Skeletal muscle satellite cell (primary cell): Measurements from ENCODE around the gene ELL2.

Experiments used
- H3K27me3 ChIP-seq: 2 replicates; pipeline ENCODE4 v1.7.0; 2013; ENCODE audit warnings: low read length; ENCODE audit not compliant: control insufficient read depth, insufficient read depth
- H3K36me3 ChIP-seq: 2 replicates; pipeline ENCODE4 v1.7.0; 2013; ENCODE audit warnings: mild to moderate bottlenecking, control low read depth, low read length; ENCODE audit not compliant: insufficient read depth
- H3K4me1 ChIP-seq: 2 replicates; pipeline ENCODE4 v1.7.0; 2013; ENCODE audit warnings: low read length; ENCODE audit not compliant: control insufficient read depth, insufficient read depth
- H3K4me2 ChIP-seq: 2 replicates; pipeline ENCODE4 v1.7.0; 2013; ENCODE audit warnings: mild to moderate bottlenecking, low read length
- H3K4me3 ChIP-seq: 2 replicates; pipeline ENCODE4 v1.7.0; 2013; ENCODE audit warnings: low read length
- H3K9ac ChIP-seq: 2 replicates; pipeline ENCODE4 v1.7.0; 2013; ENCODE audit warnings: mild to moderate bottlenecking, low read depth, low read length, moderate library complexity
- H3K9me3 ChIP-seq: replicated peaks from 2 replicates; pipeline ENCODE4 v1.7.0; 2013; ENCODE audit warnings: mild to moderate bottlenecking, control low read depth, low read length

Gene ELL2

GRCh38 chr5:95900383-95900958 is 61.2 kb downstream of the ELL2 start:
- Histone ChIP-seq H3K4me2 (no peak overlapping the region), H3K27me3 (no peaks in the 10 kb centered on the region), H3K4me1 (peaks cover 41% of the 10 kb centered on the region), H3K9ac (no peak overlapping the region), H3K9me3 (no peaks in the 10 kb centered on the region), H3K36me3 (peaks cover 97% of the 10 kb centered on the region), H3K4me3 (no peak overlapping the region)

GRCh38 chr5:95899829-95900228 is 61.8 kb downstream of the ELL2 start:
- H3K9ac ChIP-seq: no peak overlapping the region
- H3K36me3 ChIP-seq: peaks cover 97% of the 10 kb centered on the region
- H3K4me2 ChIP-seq: no peak overlapping the region
- no peaks in the 10 kb centered on the region for H3K27me3 ChIP-seq
- H3K4me1 ChIP-seq: peaks cover 41% of the 10 kb centered on the region
- H3K9me3 ChIP-seq: no peaks in the 10 kb centered on the region
- H3K4me3 ChIP-seq: no peak overlapping the region

- Histone ChIP-seq H3K9me3 (no peaks in the 10 kb centered on the region), H3K9ac (no peak overlapping the region), H3K4me1 (peaks cover 41% of the 10 kb centered on the region), H3K4me3 (no peak overlapping the region), H3K4me2 (no peak overlapping the region), H3K27me3 (no peaks in the 10 kb centered on the region), H3K36me3 (peaks cover 97% of the 10 kb centered on the region)
Measured at GRCh38 chr5:95899006-95899405, 62.6 kb downstream of the ELL2 start.

GRCh38 chr5:95895771-95896170 is 65.9 kb downstream of the ELL2 start:
- Histone ChIP-seq H3K9me3 (no peaks in the 10 kb centered on the region), H3K27me3 (no peaks in the 10 kb centered on the region), H3K9ac (no peak overlapping the region), H3K4me3 (no peak overlapping the region), H3K36me3 (peaks cover 99% of the 10 kb centered on the region), H3K4me2 (no peak overlapping the region), H3K4me1 (peaks cover 11% of the 10 kb centered on the region)

GRCh38 chr5:95895251-95895650 is 66.4 kb downstream of the ELL2 start:
- H3K36me3 ChIP-seq: peaks cover 99% of the 10 kb centered on the region
- H3K4me2 ChIP-seq: no peak overlapping the region
- H3K9me3 ChIP-seq: no peaks in the 10 kb centered on the region
- no peak overlapping the region for H3K4me3 ChIP-seq
- H3K9ac ChIP-seq: no peak overlapping the region
- H3K27me3 ChIP-seq: no peaks in the 10 kb centered on the region
- H3K4me1 ChIP-seq: peaks cover 6% of the 10 kb centered on the region

GRCh38 chr5:95892784-95893354 is 68.8 kb downstream of the ELL2 start:
- Histone ChIP-seq H3K9ac (no peak overlapping the region), H3K4me3 (no peak overlapping the region), H3K4me2 (no peak overlapping the region), H3K36me3 (peaks cover 99% of the 10 kb centered on the region), H3K9me3 (no peaks in the 10 kb centered on the region), H3K27me3 (no peaks in the 10 kb centered on the region), H3K4me1 (no peaks in the 10 kb centered on the region)

- Histone ChIP-seq H3K27me3 (no peaks in the 10 kb centered on the region), H3K4me2 (no peak overlapping the region), H3K4me3 (no peak overlapping the region), H3K9me3 (no peaks in the 10 kb centered on the region), H3K4me1 (no peaks in the 10 kb centered on the region), H3K36me3 (peaks cover 98% of the 10 kb centered on the region), H3K9ac (no peak overlapping the region)
Measured at GRCh38 chr5:95891499-95891898, 70.2 kb downstream of the ELL2 start.

GRCh38 chr5:95889076-95889475 is 72.6 kb downstream of the ELL2 start:
- Histone ChIP-seq H3K9me3 (no peaks in the 10 kb centered on the region), H3K9ac (no peak overlapping the region)

GRCh38 chr5:95887977-95888376 is 73.7 kb downstream of the ELL2 start:
- Histone ChIP-seq H3K9me3 (no peaks in the 10 kb centered on the region), H3K4me2 (no peak overlapping the region), H3K27me3 (no peaks in the 10 kb centered on the region), H3K36me3 (peaks cover 99% of the 10 kb centered on the region), H3K4me3 (no peak overlapping the region), H3K4me1 (peaks cover 20% of the 10 kb centered on the region), H3K9ac (no peak overlapping the region)

More at GRCh38 chr5:95889076-95889475, 72.6 kb downstream of the ELL2 start:
- peaks cover 10% of the 10 kb centered on the region for H3K4me1 ChIP-seq
- peaks cover 98% of the 10 kb centered on the region for H3K36me3 ChIP-seq
- H3K4me3 ChIP-seq: no peak overlapping the region
- no peak overlapping the region for H3K4me2 ChIP-seq
- H3K27me3 ChIP-seq: no peaks in the 10 kb centered on the region

- no peak overlapping the region for H3K9ac ChIP-seq
- H3K9me3 ChIP-seq: no peaks in the 10 kb centered on the region
- peaks cover 91% of the 10 kb centered on the region for H3K36me3 ChIP-seq
- no peaks in the 10 kb centered on the region for H3K27me3 ChIP-seq
- no peak overlapping the region for H3K4me3 ChIP-seq
- no peak overlapping the region for H3K4me2 ChIP-seq
- peaks cover 24% of the 10 kb centered on the region for H3K4me1 ChIP-seq
Measured at GRCh38 chr5:95886340-95887044, 75.2 kb downstream of the ELL2 start.

GRCh38 chr5:95884511-95884910 is 77.1 kb downstream of the ELL2 start:
- Histone ChIP-seq H3K9ac (no peak overlapping the region), H3K4me1 (peaks cover 24% of the 10 kb centered on the region), H3K4me3 (no peak overlapping the region), H3K27me3 (no peaks in the 10 kb centered on the region), H3K9me3 (no peaks in the 10 kb centered on the region), H3K4me2 (no peak overlapping the region), H3K36me3 (peaks cover 71% of the 10 kb centered on the region)

GRCh38 chr5:95884017-95884325 is 77.7 kb downstream of the ELL2 start:
- no peaks in the 10 kb centered on the region for H3K27me3 ChIP-seq
- H3K36me3 ChIP-seq: peaks cover 66% of the 10 kb centered on the region
- H3K9ac ChIP-seq: no peak overlapping the region
- peaks cover 24% of the 10 kb centered on the region for H3K4me1 ChIP-seq
- H3K4me3 ChIP-seq: no peak overlapping the region
- no peaks in the 10 kb centered on the region for H3K9me3 ChIP-seq
- H3K4me2 ChIP-seq: no peak overlapping the region
